Endodermal cell (in vitro differentiated cells): ENCODE results near the gene TMEM183A. TPM values are rescaled to one million over a fixed set of nuclear protein-coding genes. Genes with fewer than 3 reads are reported as not detected.

ENCODE experiments used
- DNase-seq: peaks from one replicate; pipeline ENCODE4 v3.0.0-alpha.2; 2017
- H3K27ac ChIP-seq: 2 replicates; pipeline ENCODE4 v1.5.1; 2013; ENCODE audit warnings: mild to moderate bottlenecking, low read depth, low read length, moderate library complexity
- H3K27me3 ChIP-seq: 2 replicates; pipeline ENCODE4 v1.6.1; 2013; ENCODE audit warnings: mild to moderate bottlenecking, low read length, moderate library complexity; ENCODE audit not compliant: insufficient read depth, control insufficient read depth, poor library complexity, severe bottlenecking
- H3K36me3 ChIP-seq: 2 replicates; pipeline ENCODE4 v1.7.0; 2013; ENCODE audit warnings: mild to moderate bottlenecking, low read length, moderate library complexity; ENCODE audit not compliant: control insufficient read depth, insufficient read depth
- H3K4me1 ChIP-seq: one replicate; pipeline ENCODE4 v1.7.0; 2013; ENCODE audit warnings: low read length; ENCODE audit not compliant: control insufficient read depth, insufficient read depth
- H3K4me3 ChIP-seq: 2 replicates; pipeline ENCODE4 v1.5.1; 2013; ENCODE audit warnings: mild to moderate bottlenecking, low read length, moderate library complexity
- H3K9ac ChIP-seq: 2 replicates; pipeline ENCODE4 v1.6.1; 2013; ENCODE audit warnings: mild to moderate bottlenecking, low read length, moderate library complexity; ENCODE audit not compliant: poor library complexity, severe bottlenecking; ENCODE audit errors: extremely low read depth
- H3K9me3 ChIP-seq: 2 replicates; pipeline ENCODE4 v1.6.1; 2013; ENCODE audit warnings: mild to moderate bottlenecking, low read length, moderate library complexity; ENCODE audit not compliant: control insufficient read depth
- H3K27ac Mint-ChIP-seq: 2 replicates; pipeline ENCODE4 v1.8.0; 2020; ENCODE audit warnings: mixed read lengths
- H3K27me3 Mint-ChIP-seq: 2 replicates; pipeline ENCODE4 v1.8.0; 2021; ENCODE audit warnings: mild to moderate bottlenecking, mixed read lengths; ENCODE audit not compliant: insufficient read depth
- H3K36me3 Mint-ChIP-seq: 2 replicates; pipeline ENCODE4 v1.8.0; 2020; ENCODE audit warnings: low read depth, mixed read lengths
- H3K4me1 Mint-ChIP-seq: 2 replicates; pipeline ENCODE4 v1.8.0; 2020; ENCODE audit warnings: mixed read lengths
- H3K4me3 Mint-ChIP-seq: 2 replicates; pipeline ENCODE4 v1.8.0; 2020; ENCODE audit warnings: mild to moderate bottlenecking, moderate library complexity, mixed read lengths
- H3K9me3 Mint-ChIP-seq: 2 replicates; pipeline ENCODE4 v1.8.0; 2020; ENCODE audit warnings: mild to moderate bottlenecking, mixed read lengths
- CTCF ChIP-seq: fragments of 200-600 bp; sonication (generic); conservative IDR thresholded peaks from 2 replicates; pipeline ENCODE4 v1.5.0; 2021; ENCODE audit warnings: antibody characterized with exemption, mild to moderate bottlenecking
- WGBS, 2 experiments: methylation state at CpG; one replicate each; pipeline versions ENCODE4 v1.1.5 to v1.1.7; 2013; ENCODE audit warnings: missing lambda C conversion rate in 2 of 2, mixed read lengths in 1 of 2; ENCODE audit not compliant: insufficient coverage in 1 of 2, insufficient read length in 1 of 2; 5-methylcytosine and 5-hydroxymethylcytosine counted together
- total RNA-seq, 2 donors: library from RNA; stranded (reverse); fragmentation: NEBNext Ultra II Directional in 1 of 2; extraction: Animal tissue kit (Norgen Biotek cat#: 25700) in 1 of 2; gene quantifications; 2 replicates in 1 of 2; 3 replicates in 1 of 2; pipeline ENCODE4 v1.2.1, GENCODE V29; 2021

The TMEM183A gene
- total RNA-seq, 2 donors from 2014 or later: 88.9 to 89.7 TPM

- no peak overlapping the region for H3K9ac ChIP-seq
- no peak overlapping the region for H3K27ac ChIP-seq
- WGBS, 2 experiments: 83 to 88% methylated on average over 1 to 3 of the region's 3 CpGs
- Mint-ChIP-seq H3K9me3 (no peaks in the 10 kb centered on the region), H3K4me1 (peaks cover 8% of the 10 kb centered on the region), H3K27me3 (no peaks in the 10 kb centered on the region), H3K36me3 (no peaks in the 10 kb centered on the region), H3K27ac (no peak overlapping the region), H3K4me3 (no peak overlapping the region)
- H3K9me3 ChIP-seq: no peaks in the 10 kb centered on the region
- DNase-seq: no peak
- no peak overlapping the region for H3K4me3 ChIP-seq
- peaks cover 5% of the 10 kb centered on the region for H3K36me3 ChIP-seq
- no peak for TF ChIP-seq CTCF
- H3K4me1 ChIP-seq: no peaks in the 10 kb centered on the region
- no peaks in the 10 kb centered on the region for H3K27me3 ChIP-seq
These were observed 45.4 kb downstream of the TMEM183A start for GRCh38 chr1:203052601-203053000.

GRCh38 chr1:203054184-203054583, 47.0 kb downstream of the TMEM183A start:
- H3K9me3 ChIP-seq: no peaks in the 10 kb centered on the region
- Mint-ChIP-seq H3K36me3 (no peaks in the 10 kb centered on the region), H3K9me3 (no peaks in the 10 kb centered on the region), H3K4me1 (peaks cover 6% of the 10 kb centered on the region), H3K4me3 (no peak overlapping the region), H3K27ac (no peak overlapping the region), H3K27me3 (peaks cover 2% of the 10 kb centered on the region)
- no peaks in the 10 kb centered on the region for H3K27me3 ChIP-seq
- no peak overlapping the region for H3K4me3 ChIP-seq
- H3K36me3 ChIP-seq: peaks cover 5% of the 10 kb centered on the region
- no peaks in the 10 kb centered on the region for H3K4me1 ChIP-seq
- no peak for TF ChIP-seq CTCF
- no peak overlapping the region for H3K27ac ChIP-seq
- WGBS, 2 experiments: 80 to 86% methylated on average over 1 of the region's 1 CpG
- no peak overlapping the region for H3K9ac ChIP-seq
- no peak for DNase-seq

- Histone ChIP-seq H3K36me3 (peaks cover 5% of the 10 kb centered on the region), H3K4me1 (no peaks in the 10 kb centered on the region), H3K4me3 (no peak overlapping the region), H3K27me3 (no peaks in the 10 kb centered on the region), H3K9me3 (no peaks in the 10 kb centered on the region), H3K27ac (no peak overlapping the region), H3K9ac (no peak overlapping the region)
- no peak for DNase-seq
- 83 to 88% methylated on average over 2 to 4 of the region's 5 CpGs for WGBS, 2 experiments
- Mint-ChIP-seq H3K4me1 (peaks cover 6% of the 10 kb centered on the region), H3K36me3 (no peaks in the 10 kb centered on the region), H3K27me3 (peaks cover 2% of the 10 kb centered on the region), H3K9me3 (no peaks in the 10 kb centered on the region), H3K27ac (no peak overlapping the region), H3K4me3 (no peak overlapping the region)
- TF ChIP-seq CTCF: no peak
These were observed 47.5 kb downstream of the TMEM183A start for GRCh38 chr1:203054642-203055041.
